ENCODE data around the gene ATXN7L3.

GRCh38 chr17:44176671-44177501 is 22.8 kb downstream of the ATXN7L3 start:
- TF ChIP-seq, protein P1, sequence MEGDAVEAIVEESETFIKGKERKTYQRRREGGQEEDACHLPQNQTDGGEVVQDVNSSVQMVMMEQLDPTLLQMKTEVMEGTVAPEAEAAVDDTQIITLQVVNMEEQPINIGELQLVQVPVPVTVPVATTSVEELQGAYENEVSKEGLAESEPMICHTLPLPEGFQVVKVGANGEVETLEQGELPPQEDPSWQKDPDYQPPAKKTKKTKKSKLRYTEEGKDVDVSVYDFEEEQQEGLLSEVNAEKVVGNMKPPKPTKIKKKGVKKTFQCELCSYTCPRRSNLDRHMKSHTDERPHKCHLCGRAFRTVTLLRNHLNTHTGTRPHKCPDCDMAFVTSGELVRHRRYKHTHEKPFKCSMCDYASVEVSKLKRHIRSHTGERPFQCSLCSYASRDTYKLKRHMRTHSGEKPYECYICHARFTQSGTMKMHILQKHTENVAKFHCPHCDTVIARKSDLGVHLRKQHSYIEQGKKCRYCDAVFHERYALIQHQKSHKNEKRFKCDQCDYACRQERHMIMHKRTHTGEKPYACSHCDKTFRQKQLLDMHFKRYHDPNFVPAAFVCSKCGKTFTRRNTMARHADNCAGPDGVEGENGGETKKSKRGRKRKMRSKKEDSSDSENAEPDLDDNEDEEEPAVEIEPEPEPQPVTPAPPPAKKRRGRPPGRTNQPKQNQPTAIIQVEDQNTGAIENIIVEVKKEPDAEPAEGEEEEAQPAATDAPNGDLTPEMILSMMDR (IDR thresholded peaks at IDR 0.05), result no peak
- TF ChIP-seq EZH2 (IDR thresholded peaks at IDR 0.05) (no peak), EZH2phosphoT487 (IDR thresholded peaks at IDR 0.05) (no peak)

Measured in neural progenitor cell (in vitro differentiated cells).